ENCODE measurements around the gene SYVN1.
"Not testable (repeated sequence)": the region's sequence is repeated elsewhere in the genome, so short reads cannot be mapped to it uniquely, and the experiment has no call there.

Gene SYVN1

DNA sequence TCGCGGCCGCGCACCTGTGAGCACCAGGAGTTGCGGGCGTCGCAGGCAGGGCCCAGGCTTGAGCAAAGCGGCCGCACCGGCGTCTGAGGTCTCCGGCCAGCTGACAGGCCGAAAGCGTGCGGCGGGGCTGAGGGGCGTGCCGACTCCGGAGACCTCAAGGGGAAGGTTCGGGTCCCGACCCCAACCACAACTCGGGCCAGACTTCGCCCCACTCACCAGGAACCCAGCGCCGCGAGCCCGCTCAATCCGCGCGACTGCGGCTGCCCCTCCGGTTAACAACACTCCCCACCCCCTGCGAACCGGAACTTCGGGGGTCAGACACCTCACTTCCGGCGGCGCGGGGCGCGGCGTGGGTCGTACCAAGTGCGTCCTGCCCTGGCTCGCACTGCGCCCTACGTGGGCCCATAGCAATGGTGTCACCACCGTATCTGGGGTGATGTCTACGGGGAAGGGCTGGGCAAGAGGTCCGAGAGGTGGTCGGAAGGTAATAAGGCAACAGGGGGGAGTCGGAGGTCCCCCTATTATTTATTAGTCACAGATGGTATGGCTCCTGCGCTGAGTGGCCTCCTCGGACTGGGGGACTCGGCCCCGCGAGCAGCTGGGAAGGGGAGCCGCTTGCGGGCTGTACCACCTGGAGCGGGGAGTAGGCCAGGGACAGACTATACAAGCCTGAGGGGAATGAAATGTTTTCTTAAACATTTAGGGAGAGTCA, at the start of gene SYVN1:
TSS of gene SYVN1 (minus strand) at position 280 of the 712 bp plus-strand sequence. CDS start 918 bp downstream, outside the sequence.
- DNase-seq: peak; percentile 90 to 93

DNA sequence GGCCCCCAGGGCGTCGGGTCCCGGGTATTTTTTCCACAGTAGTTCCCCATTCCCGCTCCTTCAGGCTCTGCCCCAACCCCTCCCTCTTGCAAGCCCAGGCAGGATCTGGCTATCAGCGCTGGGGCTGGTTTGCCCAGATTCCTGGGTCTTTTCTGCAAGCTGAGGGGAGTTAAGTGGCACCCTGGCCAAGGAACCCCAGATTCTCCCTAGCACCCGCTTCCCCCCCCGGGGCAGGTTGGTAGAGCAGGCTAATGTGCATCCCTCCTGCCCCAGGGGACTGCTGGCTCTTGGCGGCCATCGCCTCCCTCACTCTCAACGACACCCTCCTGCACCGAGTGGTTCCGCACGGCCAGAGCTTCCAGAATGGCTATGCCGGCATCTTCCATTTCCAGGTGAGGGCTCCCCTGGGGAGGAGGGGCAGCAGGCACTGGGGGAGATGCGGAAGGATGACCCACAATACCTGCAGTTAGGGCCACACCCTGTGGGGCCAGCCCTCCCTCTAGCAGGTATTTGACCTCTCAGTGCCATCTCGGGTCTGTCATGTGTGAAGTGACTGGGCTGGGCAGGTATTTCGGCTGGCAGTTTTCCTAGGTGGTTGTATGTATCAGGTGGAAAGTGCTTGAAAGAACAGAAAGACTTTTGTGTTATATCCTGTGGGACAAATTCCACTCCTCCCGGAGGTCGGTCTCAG, 49.0 kb upstream of the SYVN1 start:
- no peak for DNase-seq

DNA sequence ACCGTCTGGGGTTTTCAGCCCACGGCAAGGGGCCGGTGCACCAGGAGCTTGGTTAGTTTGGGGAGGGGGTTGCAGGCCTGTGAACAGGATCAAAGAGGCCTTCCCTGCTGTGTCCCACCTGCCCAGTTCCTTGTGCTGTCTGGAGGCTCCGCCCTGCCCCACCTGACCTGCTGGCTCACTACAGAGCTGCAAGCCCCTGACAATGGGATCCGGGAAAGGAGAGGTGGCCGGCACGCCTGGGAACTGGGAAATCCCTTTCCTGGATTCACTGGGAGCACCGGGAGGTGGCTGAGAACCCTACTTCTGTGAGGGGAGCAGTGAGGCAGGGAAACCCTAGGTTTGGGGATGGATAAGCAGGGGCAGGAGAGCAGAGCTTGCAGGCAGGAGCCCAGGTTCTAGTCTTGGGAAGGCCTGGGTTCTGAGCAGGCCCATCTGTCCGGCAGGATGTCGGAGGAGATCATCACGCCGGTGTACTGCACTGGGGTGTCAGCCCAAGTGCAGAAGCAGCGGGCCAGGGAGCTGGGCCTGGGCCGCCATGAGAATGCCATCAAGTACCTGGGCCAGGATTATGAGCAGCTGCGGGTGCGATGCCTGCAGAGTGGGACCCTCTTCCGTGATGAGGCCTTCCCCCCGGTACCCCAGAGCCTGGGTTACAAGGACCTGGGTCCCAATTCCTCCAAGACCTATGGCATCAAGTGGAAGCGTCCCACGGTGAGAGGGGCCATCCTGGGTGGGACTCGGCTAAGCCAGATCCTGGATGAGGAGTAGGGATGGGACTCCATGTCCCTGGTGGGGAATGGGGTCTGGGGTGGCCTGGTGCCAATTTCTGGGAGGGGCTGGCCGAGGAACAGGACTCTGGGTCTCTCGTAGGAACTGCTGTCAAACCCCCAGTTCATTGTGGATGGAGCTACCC, 48.2 kb upstream of the SYVN1 start:
- no peak for DNase-seq

DNA sequence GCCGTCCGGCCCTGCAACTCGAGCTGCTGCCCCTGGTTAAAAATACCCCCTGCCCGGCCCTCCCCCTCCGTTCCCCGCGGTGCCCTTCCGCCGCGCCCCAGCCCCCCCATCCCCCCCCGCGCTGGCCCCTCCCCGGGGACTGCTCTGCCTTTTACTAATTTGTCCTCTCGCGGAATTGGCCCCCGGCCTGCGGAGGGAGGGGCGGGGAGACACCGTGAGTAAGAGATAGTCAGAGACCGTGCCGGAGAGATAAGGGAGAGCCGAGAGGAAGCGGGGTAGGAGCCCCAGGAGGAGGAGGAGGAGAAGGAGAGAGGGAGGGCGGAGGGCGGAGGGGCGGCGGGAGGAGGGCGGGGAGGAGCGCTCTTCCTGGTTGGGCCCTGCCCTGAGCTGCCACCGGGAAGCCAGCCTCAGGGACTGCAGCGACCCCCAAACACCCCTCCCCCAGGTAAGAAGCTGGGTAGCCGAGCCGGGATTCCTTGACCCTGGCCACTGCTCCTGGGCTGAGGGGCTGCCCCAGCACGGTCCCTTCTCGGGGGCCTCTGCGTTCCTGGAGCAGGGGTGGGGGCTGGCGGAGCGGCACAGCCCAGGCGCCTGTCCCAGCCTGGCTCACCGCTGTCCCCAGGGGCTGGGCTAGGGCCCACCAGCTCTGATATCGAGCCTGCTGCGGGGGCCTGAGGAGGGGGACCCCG, 47.4 kb upstream of the SYVN1 start, which contains the start of gene CAPN1:
TSS of gene CAPN1 (plus strand) at position 360 of the 689 bp plus-strand sequence. CDS start 774 bp downstream, outside the sequence.
- peak; percentile 71 to 80 for DNase-seq

DNA sequence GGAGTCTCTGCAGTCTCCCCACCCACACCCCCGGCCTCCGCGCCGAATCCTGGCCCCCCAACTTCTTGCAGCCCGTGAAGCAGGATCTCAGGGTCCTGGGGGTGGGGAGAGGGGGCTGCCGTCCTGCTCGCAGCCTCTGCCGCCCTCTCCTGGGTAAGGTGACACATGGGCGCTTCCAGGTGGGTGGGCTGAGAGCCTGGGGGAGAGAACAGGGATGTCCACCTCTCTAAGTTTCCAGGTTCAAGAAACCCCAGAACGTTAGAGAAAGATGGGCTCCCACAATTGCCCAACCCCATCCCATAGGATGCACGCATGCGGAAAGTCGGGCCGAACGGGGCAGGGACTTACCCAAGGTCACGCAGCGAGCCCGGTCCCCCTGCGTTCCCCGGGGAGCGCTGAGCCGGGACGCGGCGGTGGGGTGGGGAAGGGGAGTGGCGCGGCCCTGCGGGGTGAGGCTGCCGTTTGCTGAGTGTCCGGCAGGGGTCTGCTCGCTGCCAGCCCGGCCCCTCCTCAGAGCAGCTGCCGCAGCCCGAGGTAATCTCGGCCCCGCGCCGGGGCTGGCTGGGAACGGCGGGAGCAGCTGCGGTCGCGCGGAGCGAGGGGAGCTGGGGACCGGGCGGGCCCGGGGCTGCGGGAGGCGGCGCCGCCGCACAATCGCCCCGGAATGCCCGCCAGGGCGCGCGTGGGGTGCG, 46.7 kb upstream of the SYVN1 start:
- DNase-seq: peak; percentile 53 to 68

DNA sequence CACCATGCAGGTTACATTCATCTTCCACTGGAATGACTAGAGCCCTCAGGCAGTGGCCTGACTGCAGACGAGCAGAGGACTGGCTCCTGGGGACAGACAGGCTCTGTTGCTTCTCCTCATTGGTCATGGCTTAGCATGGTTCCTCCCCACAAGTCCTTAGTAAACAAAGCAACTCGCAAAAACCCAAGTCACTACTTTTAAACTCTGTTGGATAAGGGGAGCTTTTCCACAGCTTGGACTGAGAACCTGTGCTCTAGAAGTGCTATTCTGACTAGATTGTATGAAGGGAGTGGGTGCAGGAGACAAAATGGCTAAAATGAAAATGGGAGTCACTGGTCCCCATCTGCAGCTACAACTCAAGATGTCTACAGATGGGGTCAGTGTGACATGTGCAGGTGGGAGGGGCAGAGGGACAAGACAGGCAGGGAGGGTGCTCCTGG, 40.3 kb upstream of the SYVN1 start:
- not testable (repeated sequence) for DNase-seq

DNA sequence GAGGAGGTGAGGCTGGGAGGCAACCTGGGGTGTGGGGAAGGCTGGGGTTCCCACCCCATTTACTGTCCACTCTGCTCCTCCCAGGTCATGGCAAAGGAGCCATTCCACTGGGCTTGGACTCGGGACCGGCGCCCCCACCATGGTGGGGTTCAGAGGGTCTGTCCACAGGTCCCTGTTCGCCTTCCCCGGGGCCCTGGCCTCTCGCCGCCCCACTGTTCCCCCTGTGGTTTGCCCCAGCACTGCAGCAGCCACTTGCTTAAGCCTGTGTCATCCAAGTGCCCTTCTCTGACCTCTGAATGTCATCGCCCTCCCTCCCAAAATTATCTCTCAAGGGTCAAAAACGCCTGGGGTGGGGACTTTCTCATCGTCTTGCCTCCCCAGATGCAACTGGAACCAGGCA, 38.3 kb upstream of the SYVN1 start:
- DNase-seq: no peak

DNA sequence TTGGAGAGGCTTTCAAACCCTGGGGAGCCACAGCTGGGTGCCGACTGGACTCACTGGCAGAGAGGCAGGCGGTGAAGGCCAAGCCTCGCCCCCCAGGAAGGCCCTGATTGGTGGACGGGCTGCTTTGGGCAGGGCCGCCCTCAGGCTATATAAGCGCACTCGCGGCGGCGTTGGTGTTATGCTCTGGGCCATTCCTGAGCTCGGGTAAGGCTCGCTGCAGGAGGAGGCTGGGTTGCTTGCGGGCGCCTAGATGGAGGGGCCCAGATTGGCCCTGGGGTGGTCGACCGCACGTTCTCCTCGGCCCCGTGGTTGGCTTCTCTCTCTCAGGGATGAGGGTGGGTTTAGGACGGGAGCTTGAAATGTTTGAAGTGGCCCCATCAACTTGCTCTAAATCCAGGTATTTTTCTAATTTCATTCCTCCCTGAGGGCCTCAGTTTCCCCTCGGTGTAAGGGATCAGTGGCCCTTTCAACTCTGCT, 35.8 kb upstream of the SYVN1 start, which contains the start of gene SPDYC:
TSS of gene SPDYC (plus strand) at position 176 of the 477 bp plus-strand sequence. CDS start 1,125 bp downstream, outside the sequence.
- no peak for DNase-seq

DNA sequence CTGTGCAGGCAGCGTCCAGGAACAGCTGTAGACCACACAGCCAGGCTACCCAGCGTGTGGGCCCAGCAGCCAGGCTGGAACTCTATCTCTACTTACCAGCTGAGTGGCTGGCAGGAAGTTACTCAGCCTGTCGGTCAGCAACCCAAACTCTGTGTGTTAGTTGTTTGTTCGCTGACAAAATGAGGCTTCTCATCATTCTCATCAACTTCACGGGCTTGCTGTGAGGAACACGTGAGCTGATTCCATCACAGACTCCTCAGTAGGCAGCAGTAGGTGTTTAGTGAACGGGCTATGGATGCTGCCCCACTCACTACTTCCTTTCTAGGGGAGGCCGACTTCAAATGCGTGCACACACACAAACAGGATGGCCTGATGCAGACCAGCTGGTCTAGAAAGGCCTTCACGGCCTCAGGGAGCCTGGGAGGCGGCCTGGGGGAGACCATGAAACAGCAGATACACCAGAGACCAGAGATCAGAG, 34.9 kb upstream of the SYVN1 start:
- no peak for DNase-seq

DNA sequence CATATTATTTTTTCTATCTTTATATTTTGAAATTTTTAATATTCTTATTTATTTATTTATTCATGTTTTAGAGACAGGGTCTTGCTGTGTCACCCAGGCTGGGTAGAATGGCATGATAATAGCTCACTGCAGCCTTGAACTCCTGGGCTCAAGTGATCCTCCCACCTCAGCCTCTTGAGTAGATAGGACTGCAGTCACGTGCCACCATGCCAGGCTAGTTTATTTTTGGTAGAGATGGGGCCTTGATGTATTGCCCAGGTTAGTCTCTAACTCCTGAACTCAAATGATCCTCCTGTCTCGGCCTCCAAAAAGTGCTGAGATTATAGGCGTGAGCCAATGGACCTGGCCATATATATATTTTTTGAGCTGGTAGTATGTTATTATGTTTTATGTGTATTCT, 33.3 kb upstream of the SYVN1 start:
- no peak for DNase-seq

DNA sequence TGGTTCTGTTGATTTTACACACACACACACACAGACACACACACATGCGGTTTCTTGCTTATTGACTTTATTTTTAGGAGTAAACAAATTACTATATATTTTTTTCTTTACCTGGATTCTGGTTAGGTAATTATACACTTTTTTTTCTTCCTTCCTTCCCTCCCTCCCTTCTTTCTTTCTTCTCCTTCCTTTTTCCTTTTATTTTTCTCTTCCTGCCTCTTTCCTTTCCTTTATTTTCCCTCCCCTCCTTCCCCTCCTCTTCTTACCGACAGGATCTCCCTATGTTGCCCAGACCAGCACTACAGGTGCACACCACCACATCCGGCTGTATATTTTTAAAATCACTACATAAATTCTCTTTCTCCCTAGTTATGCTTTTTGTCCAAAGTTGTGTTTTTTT, 32.6 kb upstream of the SYVN1 start:
- DNase-seq: no peak

DNA sequence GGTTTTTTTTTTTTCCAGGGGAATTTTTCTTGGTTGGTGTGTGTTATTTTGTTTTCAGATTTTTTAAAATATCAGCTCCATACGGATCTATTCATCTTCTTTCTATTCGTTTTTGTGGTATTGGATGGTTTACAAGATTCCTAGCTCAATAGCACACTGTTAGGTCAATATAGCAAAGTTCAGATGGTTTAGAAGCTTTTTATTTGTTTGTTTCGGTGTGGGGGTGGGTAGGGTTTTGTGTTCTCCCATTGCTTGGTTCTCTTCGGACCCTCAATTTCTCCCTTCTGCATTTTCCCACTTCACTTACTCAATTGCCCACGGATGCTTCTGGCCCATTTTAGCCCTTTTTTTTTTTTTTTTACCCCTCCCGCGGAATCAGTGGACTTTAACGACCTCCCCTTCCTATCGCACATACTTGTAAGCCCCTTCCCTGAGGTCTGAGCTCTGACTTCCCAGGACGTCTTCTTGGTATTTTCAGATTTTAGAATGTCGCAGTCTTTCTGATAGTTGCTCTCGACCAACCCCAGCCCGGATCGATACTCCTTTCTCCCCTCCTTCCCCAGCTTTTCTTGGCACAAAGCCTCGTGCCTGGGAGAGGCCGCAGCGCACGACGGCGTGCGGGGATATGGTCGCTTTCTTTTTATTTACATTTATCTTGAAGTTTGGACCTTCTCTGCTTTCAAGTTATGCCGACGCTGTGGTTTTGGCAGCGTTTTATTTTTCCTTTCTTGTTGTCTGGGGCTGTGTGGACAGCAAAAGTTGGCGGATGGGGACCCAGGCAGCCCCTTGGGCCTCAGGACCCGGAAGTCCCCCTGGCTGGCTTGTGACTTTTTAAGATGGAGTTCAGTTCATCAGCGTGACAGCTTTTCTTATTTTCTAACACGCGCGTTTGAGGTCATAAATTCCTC, 31.3 kb upstream of the SYVN1 start:
- DNase-seq: no peak

DNA sequence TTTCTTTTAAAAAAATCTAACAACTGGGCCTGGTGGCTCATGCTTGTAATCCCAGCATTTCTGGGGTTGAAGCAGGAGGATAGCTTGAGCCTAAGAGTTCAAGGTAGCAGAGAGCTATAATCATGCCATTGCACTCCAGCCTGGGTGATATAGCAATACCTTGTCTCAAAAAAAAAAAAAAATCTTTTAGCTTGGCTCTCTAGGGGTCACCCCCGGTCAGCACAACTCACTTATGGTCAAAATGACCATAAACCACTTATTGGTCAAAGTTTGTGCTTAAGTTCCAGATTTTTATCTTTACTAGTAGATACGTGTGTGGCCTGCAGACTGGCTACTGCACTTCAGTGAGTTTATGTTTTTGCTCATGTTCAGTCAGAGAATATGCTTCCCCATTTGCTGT, 29.4 kb upstream of the SYVN1 start:
- DNase-seq: no peak

DNA sequence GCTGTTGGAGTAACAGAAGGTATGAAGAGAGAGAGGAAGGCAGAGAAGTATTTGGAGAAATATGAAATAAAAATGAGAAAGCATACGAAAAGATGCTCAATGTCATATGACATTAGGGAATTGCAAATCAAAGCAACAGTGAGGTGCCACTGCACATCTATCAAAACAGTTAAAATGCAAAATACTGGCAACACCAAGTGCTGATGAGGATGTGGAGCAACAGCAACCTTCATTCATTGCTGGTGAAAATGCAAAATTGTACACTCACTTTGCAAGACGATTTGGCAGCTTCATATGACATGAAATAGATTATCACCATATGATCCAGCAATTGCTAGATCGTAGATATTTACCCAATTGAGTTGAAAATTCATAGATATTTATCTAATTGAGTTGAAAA, 26.3 kb upstream of the SYVN1 start:
- no peak for DNase-seq

DNA sequence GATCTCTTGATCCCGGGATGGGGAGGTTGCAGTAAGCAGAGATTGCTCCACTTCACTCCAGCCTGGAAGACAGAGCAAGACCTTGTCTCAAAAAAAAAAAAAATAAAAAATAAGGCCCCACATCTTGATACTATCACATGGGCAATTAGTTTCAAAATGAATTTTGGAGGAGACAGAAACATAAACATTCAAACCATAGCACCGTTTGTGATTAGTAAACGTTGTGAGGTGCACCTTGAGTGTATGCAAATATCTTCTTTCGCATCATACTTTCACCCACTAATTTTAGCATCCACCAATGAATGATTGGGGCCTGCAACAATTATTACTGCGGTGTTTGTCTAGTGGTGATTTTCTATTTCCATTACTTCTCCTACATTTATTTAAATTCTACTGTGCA, 24.7 kb upstream of the SYVN1 start:
- DNase-seq: no peak

DNA sequence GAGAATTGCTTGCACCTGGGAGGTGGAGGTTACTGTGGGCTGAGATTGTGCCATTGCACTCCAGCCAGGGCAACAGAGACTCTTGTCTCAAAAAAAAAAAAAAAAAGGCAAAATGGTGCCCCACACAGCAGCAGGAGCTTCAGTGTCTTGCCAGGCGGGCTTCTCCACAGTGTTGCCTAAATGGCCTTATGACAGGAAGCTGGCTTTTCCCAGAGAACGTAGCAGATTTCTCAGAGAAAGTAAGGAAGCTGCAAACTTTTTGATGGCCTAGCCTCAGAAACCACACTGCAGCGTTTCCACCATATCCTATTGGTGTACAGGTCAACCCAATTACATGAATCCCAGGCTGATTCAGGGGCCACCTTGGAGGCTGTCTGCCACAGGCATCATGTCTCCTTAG, 23.0 kb upstream of the SYVN1 start:
- no peak for DNase-seq

DNA sequence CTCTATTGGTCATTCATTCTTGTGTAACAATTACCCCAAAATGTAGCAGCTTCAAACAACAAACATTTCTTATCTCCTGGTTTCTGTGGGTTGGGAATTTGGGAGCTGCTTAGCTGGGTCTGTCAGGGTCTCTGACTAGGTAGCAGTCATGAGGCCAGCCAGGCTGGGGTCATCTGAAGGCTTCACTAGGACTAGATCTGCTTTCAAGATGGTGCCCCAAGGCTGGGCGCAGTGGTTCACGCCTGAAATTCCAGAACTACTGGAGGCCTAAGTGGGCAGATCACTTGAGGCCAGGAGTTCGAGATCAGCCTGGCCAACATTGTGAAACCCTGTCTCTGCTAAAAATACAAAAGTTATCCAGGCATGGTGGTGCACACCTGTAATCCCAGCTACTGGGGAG, 22.6 kb upstream of the SYVN1 start:
- DNase-seq: no peak

DNA sequence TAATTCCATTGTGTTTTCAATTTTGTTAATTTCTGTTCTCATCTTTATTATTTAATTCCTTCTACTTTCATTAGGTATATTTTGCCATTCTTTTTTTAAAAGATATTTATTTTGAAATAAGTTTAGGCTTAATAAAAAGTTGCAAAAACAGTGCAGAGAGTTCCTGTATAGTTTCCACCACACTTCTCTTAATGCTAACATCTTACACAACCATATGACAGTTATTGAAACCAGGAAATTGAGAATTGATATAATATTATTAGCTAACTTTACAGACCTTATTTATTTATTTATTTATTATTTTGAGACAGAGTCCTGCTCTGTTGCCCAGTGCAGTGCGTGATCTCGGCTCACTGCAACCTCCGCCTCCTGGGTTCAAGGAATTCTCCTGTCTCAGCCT, 21.9 kb upstream of the SYVN1 start:
- no peak for DNase-seq

DNA sequence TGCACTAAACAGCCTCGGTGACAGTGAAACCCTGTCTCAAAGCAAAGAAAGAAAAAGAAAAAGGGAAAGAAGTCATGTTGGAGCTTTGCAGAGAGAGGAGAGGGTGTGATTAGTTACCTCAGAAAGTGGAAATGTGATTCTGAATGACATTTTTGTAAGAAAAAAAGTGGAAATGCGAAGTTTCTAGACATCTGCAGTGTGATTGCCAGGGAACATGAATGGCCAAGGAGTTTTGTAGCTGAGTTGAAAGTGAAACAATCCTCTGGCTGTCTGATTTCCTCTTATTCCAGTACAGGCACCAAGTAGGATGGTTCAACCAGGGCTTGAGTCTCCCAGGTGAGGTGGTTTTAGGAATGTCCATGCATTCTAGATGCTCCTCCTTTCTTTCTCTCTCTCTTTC, 17.8 kb upstream of the SYVN1 start:
- no peak for DNase-seq

DNA sequence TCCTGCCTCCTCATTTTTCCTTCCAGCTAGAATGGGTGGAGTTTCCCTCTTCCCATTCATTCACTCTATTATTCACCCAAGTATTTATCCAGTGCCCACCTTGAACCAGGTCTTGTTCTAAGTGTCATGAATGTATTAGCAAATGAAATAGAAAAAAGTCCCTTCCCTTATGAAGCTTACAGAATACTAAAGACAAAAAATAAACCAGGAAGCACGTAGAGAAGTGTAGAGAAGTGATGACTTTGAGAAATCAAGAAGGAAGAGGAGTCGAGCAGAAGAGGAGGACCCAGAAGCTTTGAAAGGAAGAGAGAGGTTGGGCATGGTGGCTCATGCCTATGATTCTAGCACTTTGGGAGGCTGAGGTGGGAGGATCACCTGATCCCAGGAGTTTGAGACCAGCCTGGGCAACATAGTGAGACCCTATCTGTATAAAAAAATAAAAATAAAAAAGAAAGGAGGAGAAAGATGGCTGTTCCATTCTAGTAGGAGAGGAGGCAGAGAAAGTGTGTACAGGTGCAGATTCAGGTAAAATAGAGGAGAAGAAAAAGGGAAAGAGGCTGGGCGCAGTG, 17.1 kb upstream of the SYVN1 start:
- no peak for DNase-seq

All from CD4-positive, alpha-beta T cell treated with Interleukin-1 beta for 1 hour (primary cell).